Activated B cell treated with CpG ODN at 0.5 μM for 24 hours (primary cell): ENCODE data around the gene CNBD2. TPM values are rescaled to one million over a fixed set of nuclear protein-coding genes. Genes with fewer than 3 reads are reported as not detected.
"Not testable (repeated sequence)": the region's sequence is repeated elsewhere in the genome, so short reads cannot be mapped to it uniquely, and the experiment has no call there.

Source experiments
- ATAC-seq: fragments of 200-7000 bp; cut with Tn5 transposase; one replicate; pipeline ENCODE4 v1.10.0; 2021; ENCODE audit warnings: low read depth, mild to moderate bottlenecking, moderate library complexity
- CTCF ChIA-PET: fragments of 350-600 bp; sonication (Branson Sonifier 250); formaldehyde crosslinking; loops from one replicate; lab custom pipeline; 2021; ENCODE audit warnings: antibody characterized with exemption; lab: Charles Lee
- POLR2A ChIA-PET: fragments of 350-600 bp; sonication (Branson Sonifier 250); formaldehyde crosslinking; loops from one replicate; lab custom pipeline; 2021; ENCODE audit warnings: antibody characterized with exemption; lab: Charles Lee
- DNase-seq: peaks from one replicate; pipeline ENCODE4 v3.0.0; 2022
- H3K27ac Mint-ChIP-seq: one replicate; pipeline ENCODE4 v1.8.0; 2020; ENCODE audit warnings: mixed read lengths
- H3K27me3 Mint-ChIP-seq: one replicate; pipeline ENCODE4 v1.8.0; 2021; ENCODE audit warnings: mixed read lengths
- H3K36me3 Mint-ChIP-seq: one replicate; pipeline ENCODE4 v1.8.0; 2021; ENCODE audit warnings: low read depth, mixed read lengths
- H3K4me1 Mint-ChIP-seq: one replicate; pipeline ENCODE4 v1.8.0; 2021; ENCODE audit warnings: mixed read lengths
- H3K4me3 Mint-ChIP-seq: one replicate; pipeline ENCODE4 v1.8.0; 2020; ENCODE audit warnings: mild to moderate bottlenecking, mixed read lengths
- H3K9me3 Mint-ChIP-seq: one replicate; pipeline ENCODE4 v1.8.0; 2020; ENCODE audit warnings: mixed read lengths
- CTCF ChIP-seq: fragments of 200-600 bp; IDR thresholded peaks from one replicate; pipeline ENCODE4 v1.8.0; 2022; ENCODE audit warnings: antibody characterized with exemption, mild to moderate bottlenecking
- intact Hi-C: fragments of 100-400 bp; cut with micrococcal nuclease; formaldehyde crosslinking; loops from one replicate; pipeline ENCODE4 v1.15.1; 2024
- total RNA-seq: library from RNA; stranded (reverse); gene quantifications from 2 replicates; pipeline ENCODE4 v1.2.3, GENCODE V29; 2022

CNBD2 gene
- total RNA-seq, 1 donor from 2014 or later = 5.6 TPM

DNA sequence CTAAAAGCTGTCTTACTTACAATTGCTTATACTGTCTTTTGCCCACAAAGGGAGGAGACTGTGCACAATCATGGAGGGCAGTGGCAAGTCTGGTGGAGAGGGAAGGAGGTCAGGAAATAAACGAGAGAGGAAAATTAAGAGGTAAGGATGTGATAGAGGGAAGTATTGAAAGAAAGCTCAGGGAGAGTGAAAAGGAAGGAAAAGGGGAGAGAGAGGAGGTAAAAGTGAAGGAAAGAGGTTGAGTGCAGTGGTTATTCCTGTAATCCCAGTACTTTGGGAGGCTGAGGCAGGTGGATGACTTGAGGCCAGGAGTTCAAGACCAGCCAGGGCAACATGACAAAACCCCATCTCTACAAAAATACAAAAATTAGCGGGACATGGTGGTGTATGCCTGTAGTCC, 103.5 kb downstream of the CNBD2 start:
- no peak overlapping the region for H3K27ac Mint-ChIP-seq
- no peaks in the 10 kb centered on the region for H3K9me3 Mint-ChIP-seq
- no peaks in the 10 kb centered on the region for H3K4me1 Mint-ChIP-seq
- no peak overlapping the region for H3K4me3 Mint-ChIP-seq
- ChIA-PET POLR2A (no interaction called here), CTCF (no interaction called here)
- intact Hi-C loops = no loop called here
- no peak for DNase-seq
- peaks cover 19% of the 10 kb centered on the region for H3K27me3 Mint-ChIP-seq
- no peak for TF ChIP-seq CTCF
- no peak for ATAC-seq
- no peaks in the 10 kb centered on the region for H3K36me3 Mint-ChIP-seq

GRCh38 chr20:36074983-36075382, 106.6 kb downstream of the CNBD2 start:
- Mint-ChIP-seq H3K4me3 (no peak overlapping the region), H3K4me1 (no peaks in the 10 kb centered on the region), H3K27ac (no peak overlapping the region), H3K9me3 (no peaks in the 10 kb centered on the region), H3K27me3 (peaks cover 20% of the 10 kb centered on the region), H3K36me3 (no peaks in the 10 kb centered on the region)
- CTCF ChIA-PET = interaction anchor here (1.6 kb wide), 1 partner anchor 84 kb away, joined by 4 read pairs; no protein-coding TSS in a partner anchor
- POLR2A ChIA-PET = no interaction called here
- TF ChIP-seq CTCF = no peak
- intact Hi-C loops = no loop called here
- ATAC-seq (no peak), DNase-seq (no peak)

DNA sequence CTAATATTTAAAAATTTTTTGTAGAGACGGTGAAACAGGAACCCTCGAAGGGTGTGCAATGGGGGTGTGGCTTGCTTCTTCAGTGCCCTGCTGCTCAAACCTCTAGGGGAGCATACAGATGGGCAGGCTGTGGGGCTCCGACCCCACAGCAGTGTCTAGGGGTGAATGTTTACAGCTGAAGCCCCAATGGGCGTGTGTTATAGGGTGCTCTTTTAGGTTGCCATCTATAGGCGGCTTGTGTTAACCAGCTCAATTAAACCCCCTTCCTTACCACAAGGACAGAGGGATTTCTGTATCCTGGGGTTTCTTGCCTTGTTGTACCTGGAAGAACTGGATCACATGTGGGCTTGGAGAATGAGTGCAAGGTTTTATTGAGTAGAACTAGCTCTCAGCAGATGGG, 109.4 kb downstream of the CNBD2 start:
- CTCF ChIA-PET = interaction anchor here (1.1 kb wide), 1 partner anchor 83 kb away, joined by 3 read pairs; no protein-coding TSS in a partner anchor
- DNase-seq, H3K27ac Mint-ChIP-seq, H3K4me1 Mint-ChIP-seq, ATAC-seq, H3K36me3 Mint-ChIP-seq, intact Hi-C loops, H3K4me3 Mint-ChIP-seq, POLR2A ChIA-PET, H3K9me3 Mint-ChIP-seq: not testable (repeated sequence)
- H3K27me3 Mint-ChIP-seq = peaks cover 16% of the 10 kb centered on the region

DNA sequence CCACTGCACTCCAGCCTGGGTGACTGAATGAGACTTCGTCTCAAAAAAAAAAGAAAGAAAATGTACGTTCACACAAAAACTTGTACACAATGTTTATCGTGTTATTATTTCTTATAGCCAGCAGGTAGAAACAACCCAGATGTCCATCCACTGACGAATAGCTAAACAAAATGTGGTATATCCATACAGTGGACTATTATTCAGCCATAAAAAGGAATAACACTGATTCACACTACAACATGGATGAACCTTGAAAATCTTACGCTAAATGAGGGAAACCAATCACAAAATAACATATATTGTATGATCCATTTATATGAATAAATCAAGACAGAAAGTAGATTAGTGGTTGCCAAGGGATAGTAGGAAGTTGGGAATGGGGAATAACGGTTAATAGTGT, 111.1 kb downstream of the CNBD2 start:
- peaks cover 17% of the 10 kb centered on the region for H3K27me3 Mint-ChIP-seq
- TF ChIP-seq CTCF = no peak
- intact Hi-C loops = no loop called here
- ChIA-PET CTCF (no interaction called here), POLR2A (no interaction called here)
- H3K27ac Mint-ChIP-seq = no peak overlapping the region
- DNase-seq (no peak), ATAC-seq (no peak)
- no peak overlapping the region for H3K4me3 Mint-ChIP-seq
- H3K4me1 Mint-ChIP-seq = no peaks in the 10 kb centered on the region
- peaks cover 1% of the 10 kb centered on the region for H3K9me3 Mint-ChIP-seq
- no peaks in the 10 kb centered on the region for H3K36me3 Mint-ChIP-seq

DNA sequence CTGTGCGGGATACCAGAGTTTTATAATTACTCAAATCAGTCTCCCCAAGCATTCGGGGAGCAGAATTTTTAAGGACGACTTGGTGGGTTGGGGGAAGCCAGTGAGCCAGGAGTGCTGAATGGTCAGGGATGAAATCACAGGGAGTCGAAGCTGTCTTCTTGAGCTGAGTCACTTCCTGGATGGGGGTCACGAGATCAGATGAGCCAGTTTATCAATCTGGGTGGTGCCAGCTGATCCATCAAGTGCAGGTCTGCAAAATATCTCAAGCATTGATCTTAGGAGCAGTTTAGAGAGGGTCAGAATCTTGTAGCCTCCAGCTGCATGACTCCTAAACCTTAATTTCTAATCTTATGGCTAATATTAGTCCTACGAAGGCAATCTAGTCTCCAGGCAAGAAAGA, 111.6 kb downstream of the CNBD2 start:
- POLR2A ChIA-PET, ATAC-seq, H3K36me3 Mint-ChIP-seq, H3K27ac Mint-ChIP-seq, H3K4me3 Mint-ChIP-seq, H3K4me1 Mint-ChIP-seq, DNase-seq, intact Hi-C loops, H3K9me3 Mint-ChIP-seq, CTCF ChIA-PET: not testable (repeated sequence)
- peaks cover 18% of the 10 kb centered on the region for H3K27me3 Mint-ChIP-seq

Other genes starting within 250 kb of the CNBD2 start
- gene RBM39, start 226.3 kb upstream of the CNBD2 start, total RNA-seq = 432 and 483 TPM in 2 replicates
- 72.3 and 86.0 TPM in 2 replicates for gene PHF20, start 196.6 kb upstream of the CNBD2 start, total RNA-seq
- gene SCAND1, start 14.1 kb upstream of the CNBD2 start, total RNA-seq = 35.9 and 43.2 TPM in 2 replicates
- gene EPB41L1, start 186.2 kb downstream of the CNBD2 start, total RNA-seq = 0.49 and 0.64 TPM in 2 replicates